ENCODE results near the gene ENTPD2. TPM values are rescaled to one million over a fixed set of nuclear protein-coding genes. Genes with fewer than 3 reads are reported as not detected.

ENTPD2 gene
- total and polyA plus RNA-seq, 2 donors (not counting 3 experiments of a cell fraction or from before 2014, with no cell fraction given) = not detected

DNA sequence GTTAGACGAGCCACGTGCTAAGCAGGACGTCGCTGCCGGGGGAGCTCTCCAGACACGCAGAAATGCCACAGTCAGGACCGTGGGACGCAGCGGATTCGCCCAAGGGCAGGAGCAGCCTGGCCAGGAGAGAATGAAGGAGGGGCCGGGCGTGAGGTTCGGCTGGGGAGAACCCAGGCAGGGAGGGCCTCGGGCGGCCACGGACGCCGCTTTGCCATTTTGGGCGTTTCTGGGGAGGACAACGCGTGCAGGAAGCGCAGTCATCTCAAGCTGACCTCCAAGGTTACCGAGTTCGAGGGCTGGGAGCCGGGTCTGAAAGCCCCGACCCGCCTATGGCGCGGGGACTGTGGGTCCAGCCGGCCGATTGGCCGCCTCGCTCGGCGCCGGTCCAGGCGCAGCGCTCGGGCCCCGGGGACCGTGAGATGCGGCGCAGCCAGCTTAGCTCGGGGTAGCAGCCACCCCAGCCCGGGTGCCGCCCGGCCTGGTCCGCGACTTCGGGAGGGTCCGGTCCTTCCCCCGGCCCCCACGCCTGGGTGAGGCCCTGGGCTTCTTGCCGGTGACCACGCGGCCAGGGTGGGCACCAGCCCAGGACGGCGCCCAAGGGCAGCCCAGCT is 32.2 kb upstream of the ENTPD2 start:
- BruUV-seq (replicated peaks) = TSS peak; percentile 70
- POLR2A ChIA-PET = interaction anchor here (0.6 to 1.7 kb wide), 5 partner anchors 9 to 156 kb away, joined by 3 to 10 read pairs (median 4); partner anchors contain the start of genes SAPCD2 and TUBB4B
- FAIRE-seq = peak; percentile 76

More for the DNA sequence above, 32.2 kb upstream of the ENTPD2 start:
- H3K27me3 ChIP-seq (ENCODE audit: control insufficient read depth in 2 of 2, insufficient read depth in 2 of 2, low read length in 2 of 2) = no peaks in the 10 kb centered on the region
- CTCF ChIA-PET = interaction anchor here (0.9 to 1.8 kb wide), 7 partner anchors 8 to 151 kb away, joined by 7 to 12 read pairs (median 8); partner anchors contain the start of genes SAPCD2 and UAP1L1
- peaks cover 0 to 20% of the 10 kb centered on the region in 2 experiments for H3K36me3 ChIP-seq (ENCODE audit: control insufficient read depth in 2 of 2, extremely low read depth in 1 of 2, insufficient read depth in 2 of 2, low read length in 2 of 2)
- intact Hi-C loops (cut with micrococcal nuclease) = loop anchor here (1.0 to 2.0 kb wide), 3 partner anchors 29 to 57 kb away; partner anchors contain the start of genes ABCA2, DPP7 and NPDC1
- peak overlapping the region; percentile 10 for H2AFZ ChIP-seq (ENCODE audit: low read depth, low read length)
- peak overlapping the region; percentile 54 for H3K4me2 ChIP-seq (ENCODE audit: insufficient read depth, low read length)
- peak; percentile 37 for DNase-seq (ENCODE audit: low read depth, low spot score)
- peaks cover 28% of the 10 kb centered on the region for H3K4me1 ChIP-seq (ENCODE audit: control insufficient read depth, extremely low read depth, insufficient read depth, low read length)
- no peaks in the 10 kb centered on the region for H3K9me3 ChIP-seq (replicated peaks; ENCODE audit: control insufficient read depth, insufficient read depth, low read length)
- H3K79me2 ChIP-seq (ENCODE audit: control insufficient read depth, insufficient read depth, low read length) = no peaks in the 10 kb centered on the region
- peak overlapping the region; percentile 2 to 62 (median 25) for H3K4me3 ChIP-seq (replicated peaks in 1 of 3; ENCODE audit: insufficient read depth in 1 of 3, low read depth in 1 of 3, low read length in 3 of 3)
- no peaks in the 10 kb centered on the region for H4K20me1 ChIP-seq (replicated peaks; ENCODE audit: control insufficient read depth, extremely low read depth, insufficient read depth, low read length)
- peak overlapping the region; percentile 59 for H3K9ac ChIP-seq (replicated peaks; ENCODE audit: extremely low read depth, insufficient read depth, low read length)
- dilution Hi-C loops (cut with MboI; ENCODE audit: extremely low pct_ligation_motif_present, low sequenced_read_pairs) = no loop called here
- TF ChIP-seq, protein P1, sequence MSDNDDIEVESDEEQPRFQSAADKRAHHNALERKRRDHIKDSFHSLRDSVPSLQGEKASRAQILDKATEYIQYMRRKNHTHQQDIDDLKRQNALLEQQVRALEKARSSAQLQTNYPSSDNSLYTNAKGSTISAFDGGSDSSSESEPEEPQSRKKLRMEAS (IDR thresholded peaks at IDR 0.05; ENCODE audit: insufficient read depth, insufficient read length) = peak; percentile 19
- TF ChIP-seq, protein P2, sequence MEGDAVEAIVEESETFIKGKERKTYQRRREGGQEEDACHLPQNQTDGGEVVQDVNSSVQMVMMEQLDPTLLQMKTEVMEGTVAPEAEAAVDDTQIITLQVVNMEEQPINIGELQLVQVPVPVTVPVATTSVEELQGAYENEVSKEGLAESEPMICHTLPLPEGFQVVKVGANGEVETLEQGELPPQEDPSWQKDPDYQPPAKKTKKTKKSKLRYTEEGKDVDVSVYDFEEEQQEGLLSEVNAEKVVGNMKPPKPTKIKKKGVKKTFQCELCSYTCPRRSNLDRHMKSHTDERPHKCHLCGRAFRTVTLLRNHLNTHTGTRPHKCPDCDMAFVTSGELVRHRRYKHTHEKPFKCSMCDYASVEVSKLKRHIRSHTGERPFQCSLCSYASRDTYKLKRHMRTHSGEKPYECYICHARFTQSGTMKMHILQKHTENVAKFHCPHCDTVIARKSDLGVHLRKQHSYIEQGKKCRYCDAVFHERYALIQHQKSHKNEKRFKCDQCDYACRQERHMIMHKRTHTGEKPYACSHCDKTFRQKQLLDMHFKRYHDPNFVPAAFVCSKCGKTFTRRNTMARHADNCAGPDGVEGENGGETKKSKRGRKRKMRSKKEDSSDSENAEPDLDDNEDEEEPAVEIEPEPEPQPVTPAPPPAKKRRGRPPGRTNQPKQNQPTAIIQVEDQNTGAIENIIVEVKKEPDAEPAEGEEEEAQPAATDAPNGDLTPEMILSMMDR (IDR thresholded peaks at IDR 0.05; ENCODE audit: extremely low read depth in 1 of 2, insufficient read depth in 1 of 2, low read depth in 1 of 2, low read length in 2 of 2) = no peak
- TF ChIP-seq EZH2 (IDR thresholded peaks at IDR 0.05; ENCODE audit: borderline replicate concordance, low read depth, low read length, severe bottlenecking) (no peak), MYC (IDR thresholded peaks at IDR 0.05; ENCODE audit: low read depth, low read length) (no peak), POLR2AphosphoS5 (IDR thresholded peaks at IDR 0.05; ENCODE audit: insufficient read depth, low read depth, low read length) (no peak), JUN (IDR thresholded peaks at IDR 0.05; ENCODE audit: borderline replicate concordance, insufficient read depth, insufficient read length, low read depth) (no peak), GATA2 (IDR thresholded peaks at IDR 0.05; ENCODE audit: insufficient read depth, insufficient read length, low read depth, low read length) (no peak), FOS (IDR thresholded peaks at IDR 0.05; ENCODE audit: borderline replicate concordance, insufficient read depth, low read length) (no peak), POLR2A (IDR thresholded peaks at IDR 0.05; ENCODE audit: low read depth, low read length) (peak; percentile 56)
- H3K27ac ChIP-seq (ENCODE audit: insufficient read depth, low read depth, low read length) = peak overlapping the region; percentile 48
- H3K9me1 ChIP-seq (replicated peaks; ENCODE audit: control insufficient read depth, extremely low read depth, insufficient read depth, low read length) = no peaks in the 10 kb centered on the region
